SKM-1 (cell line): ENCODE results near the gene IFNL3.
"Not testable (repeated sequence)": the region's sequence is repeated elsewhere in the genome, so short reads cannot be mapped to it uniquely, and the experiment has no call there.

ENCODE experiments used
- DNase-seq: peaks from one replicate; lab custom pipeline; 2025; ENCODE audit not compliant: unreplicated experiment; lab: John Stamatoyannopoulos, UW

The IFNL3 gene

DNA sequence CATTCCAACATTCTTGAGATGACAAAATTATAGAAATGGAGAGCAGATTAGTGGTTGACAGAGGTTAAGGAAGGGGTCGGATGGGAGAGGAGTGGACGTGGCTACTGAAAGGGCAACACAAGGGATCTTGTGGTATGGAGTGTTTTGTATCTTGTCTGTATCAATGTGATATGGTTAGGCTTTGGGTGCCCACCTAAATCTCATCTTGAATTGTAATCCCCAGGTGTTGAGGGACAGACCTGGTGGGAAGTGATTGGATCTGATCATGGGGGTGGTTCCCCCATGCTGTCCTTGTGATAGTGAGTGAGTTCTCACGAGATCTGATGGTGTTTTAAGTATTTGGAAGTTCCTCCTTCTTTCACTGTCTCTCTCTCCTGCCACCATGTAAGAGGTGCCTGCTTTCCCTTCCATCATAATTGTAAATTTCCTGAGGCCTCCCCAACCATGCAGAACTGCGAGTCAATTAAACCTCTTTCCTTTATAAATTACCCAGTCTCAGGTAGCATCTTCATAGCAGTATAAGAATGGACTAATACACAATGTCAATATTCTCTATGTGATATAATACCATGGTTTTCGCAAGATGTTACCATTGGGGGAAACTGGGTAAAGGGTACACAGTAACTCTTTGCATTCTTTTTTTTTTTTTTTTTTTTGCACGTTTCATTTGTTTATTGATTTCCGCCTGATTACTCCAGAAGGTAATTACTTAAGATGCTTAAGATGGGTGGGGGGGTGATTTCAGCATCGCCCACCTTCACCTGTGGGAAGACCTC lies 8.8 kb upstream of the IFNL3 start:
- no peak for DNase-seq

DNA sequence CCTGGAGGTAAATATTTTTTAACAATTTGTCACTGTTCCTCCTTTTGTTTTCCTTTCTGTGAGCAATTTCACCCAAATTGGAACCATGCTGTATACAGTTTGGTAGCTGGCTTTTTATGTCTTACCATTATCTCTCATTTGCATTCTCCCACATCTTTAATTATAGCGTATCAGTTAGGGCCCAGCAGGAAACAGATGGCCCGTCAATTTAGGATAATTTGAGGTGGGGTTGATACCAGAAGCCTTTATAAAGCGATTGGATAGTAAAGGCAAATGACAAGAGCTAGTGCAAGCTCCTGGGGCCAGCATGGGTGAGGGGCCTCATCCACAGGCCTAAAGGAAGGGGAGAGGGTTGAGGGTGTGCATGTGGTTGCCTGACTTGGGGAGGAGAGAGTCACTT lies 7.7 kb upstream of the IFNL3 start:
- DNase-seq: no peak

DNA sequence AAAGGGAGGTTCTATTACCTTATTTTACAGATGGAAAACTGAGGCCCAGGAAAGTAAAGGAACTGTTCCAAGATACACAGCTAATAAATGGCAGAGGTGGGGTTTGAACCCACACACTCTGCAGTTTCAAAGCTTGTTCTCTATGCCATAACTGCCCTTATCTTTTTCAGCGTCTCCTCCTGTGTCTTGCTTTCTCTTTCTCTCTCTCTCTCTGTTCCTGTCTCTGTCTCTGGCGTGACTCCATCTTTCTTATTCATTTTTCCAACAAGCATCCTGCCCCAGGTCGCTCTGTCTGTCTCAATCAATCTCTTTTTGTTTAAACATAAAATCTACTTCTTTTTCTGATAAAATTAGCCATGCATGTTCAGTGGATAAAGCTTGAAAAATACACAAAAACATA lies 7.0 kb upstream of the IFNL3 start:
- no peak for DNase-seq

DNA sequence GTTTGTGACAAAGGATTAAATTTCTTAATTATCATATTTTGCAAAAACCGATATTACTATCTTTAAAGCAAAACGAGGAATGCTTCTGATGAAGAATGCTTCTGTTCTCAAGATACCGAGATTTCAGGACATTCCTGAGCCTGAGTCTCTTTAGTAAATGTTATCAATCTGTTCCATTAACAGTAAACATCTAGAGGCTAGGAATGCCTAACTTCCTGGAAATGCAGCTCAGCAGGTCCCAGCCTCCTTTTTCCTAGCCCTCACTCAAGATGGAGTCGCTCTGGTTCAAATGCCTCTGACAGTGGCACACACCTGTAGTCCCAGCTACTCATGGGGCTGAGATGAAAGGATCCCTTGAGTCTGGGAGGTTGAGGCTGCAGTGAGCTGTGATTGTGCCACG lies 6.3 kb upstream of the IFNL3 start:
- no peak for DNase-seq

- DNase-seq: no peak
Observed at GRCh38 chr19:39248806-39249205, 4.0 kb upstream of the IFNL3 start, which contains the start of gene IFNL4. Gene IFNL4 (minus strand): TSS chr19:39248856.

GRCh38 chr19:39247701-39248664 lies 3.2 kb upstream of the IFNL3 start:
- DNase-seq: no peak

GRCh38 chr19:39246951-39247669 lies 2.3 kb upstream of the IFNL3 start:
- no peak for DNase-seq

DNA sequence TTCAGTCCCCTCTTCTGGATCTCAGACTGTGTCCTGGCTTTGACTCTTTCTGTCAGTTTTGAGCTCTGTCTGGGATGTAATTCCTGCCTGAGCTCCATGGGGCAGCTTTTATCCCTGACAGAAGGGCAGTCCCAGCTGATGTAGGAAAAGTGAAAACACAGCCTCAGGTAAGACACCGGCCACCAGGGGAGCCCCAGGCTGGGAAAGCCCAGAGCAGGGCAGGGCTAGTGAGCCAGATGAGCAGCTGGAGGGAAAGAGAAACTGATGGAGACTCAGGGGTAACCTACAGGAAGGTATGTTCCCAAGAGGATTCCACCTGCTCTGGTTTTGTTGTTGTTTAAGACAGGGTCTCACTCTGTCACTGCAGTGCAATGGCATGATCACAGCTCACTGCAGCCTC lies 360 bp upstream of the IFNL3 start:
- not testable (repeated sequence) for DNase-seq

DNA sequence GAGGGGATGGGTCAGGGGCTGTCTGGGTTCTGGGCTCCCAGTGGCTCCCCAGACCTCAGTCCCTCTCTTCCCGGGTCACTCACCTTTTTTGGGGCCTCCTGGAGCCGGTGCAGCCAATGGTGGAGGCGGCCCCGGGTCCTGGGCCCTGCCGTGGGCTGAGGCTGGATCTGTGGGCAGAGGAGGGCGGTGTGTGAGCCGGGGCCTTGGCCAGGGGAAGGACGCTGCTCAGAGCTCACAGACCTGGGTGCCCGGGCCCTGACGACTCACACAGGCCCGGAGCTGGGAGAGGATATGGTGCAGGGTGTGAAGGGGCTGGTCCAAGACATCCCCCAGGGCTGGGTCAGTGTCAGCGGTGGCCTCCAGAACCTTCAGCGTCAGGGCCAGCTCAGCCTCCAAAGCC lies 1.1 kb downstream of the IFNL3 start:
- DNase-seq: not testable (repeated sequence)

DNA sequence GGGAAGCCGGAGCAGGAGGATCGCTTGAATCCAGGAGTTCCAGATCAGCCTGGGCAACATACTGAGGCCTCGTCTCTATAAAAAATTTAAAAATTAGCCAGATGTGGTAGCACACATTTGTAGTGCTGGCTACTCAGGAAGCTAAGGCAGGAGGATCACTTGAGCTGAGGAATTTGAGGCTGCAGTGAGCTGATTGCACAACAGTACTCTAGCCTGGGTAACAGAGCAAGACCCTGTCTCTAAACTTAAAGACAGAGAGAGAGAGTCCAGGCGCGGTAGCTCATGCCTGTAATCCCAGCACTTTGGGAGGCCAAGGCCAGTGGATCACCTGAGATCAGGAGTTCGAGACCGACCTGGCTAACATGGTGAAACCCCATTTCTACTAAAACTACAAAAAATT lies 4.4 kb downstream of the IFNL3 start:
- DNase-seq: no peak

DNA sequence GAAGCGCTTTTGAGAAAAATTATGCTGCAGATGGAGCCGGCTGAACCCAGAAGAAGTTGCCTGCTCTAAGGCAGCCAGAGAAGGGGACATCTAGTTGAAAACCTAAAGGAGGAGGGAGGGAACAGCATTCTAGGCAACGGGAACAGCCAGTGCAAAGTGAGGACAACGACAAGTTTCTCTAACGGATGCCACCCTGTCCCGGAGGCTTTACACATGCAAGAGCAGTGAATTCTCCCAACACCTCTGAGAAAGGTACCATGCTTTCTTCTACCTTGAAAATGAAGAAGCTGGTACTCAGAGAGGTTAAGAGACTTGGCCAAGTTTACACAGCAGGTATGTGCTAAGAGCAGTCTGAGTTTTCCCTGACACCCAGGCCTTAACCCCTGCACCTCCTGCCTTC lies 5.9 kb downstream of the IFNL3 start:
- no peak for DNase-seq

GRCh38 chr19:39238209-39238608 lies 6.6 kb downstream of the IFNL3 start:
- no peak for DNase-seq

DNA sequence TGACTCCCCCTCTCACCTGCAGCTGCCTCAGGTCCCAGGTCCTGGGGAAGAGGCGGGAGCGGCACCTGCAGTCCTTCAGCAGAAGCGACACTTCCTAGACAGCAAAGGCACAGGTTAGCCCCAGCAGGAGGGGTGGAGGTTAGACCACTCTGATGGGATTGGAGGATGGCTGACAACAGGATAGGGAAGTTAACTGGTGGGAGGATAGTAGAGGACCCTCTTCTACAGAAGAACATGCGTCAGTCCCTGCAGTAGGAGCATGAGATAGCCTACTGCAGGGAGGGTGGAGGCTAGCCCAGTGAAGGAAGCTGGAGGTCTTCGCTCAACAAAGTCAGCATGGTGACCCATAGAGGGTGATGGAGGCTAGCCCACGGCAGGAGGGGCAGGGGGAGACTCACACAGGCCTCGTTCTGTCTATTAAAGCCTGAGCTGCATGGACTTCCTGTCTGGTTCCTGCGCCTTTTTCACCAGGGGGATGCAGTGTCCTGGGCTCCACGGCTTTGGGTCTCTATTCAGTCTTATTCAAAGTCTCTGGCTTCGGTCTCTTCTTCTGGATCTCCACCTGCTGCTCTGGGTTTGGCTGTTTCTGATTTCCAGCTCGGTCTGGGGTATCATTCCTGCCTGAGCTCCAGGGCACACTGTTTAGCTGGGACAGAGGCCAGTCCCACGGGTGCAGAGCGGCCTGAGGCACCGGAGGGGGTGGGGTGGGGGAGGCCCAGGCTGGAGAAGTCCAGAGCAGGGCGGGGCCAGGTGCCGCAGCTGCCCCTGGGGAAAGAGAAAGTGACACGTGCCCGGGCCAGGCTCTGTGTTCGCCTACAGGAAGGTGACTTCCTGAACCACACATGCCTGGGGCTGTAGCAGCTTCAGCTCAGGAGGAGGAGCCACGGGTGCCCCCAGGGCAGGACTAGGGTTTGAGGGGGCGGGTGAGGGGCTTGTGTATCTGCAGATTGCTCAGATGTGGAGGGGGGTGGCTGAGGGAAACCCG lies 7.3 kb downstream of the IFNL3 start:
- no peak for DNase-seq

DNA sequence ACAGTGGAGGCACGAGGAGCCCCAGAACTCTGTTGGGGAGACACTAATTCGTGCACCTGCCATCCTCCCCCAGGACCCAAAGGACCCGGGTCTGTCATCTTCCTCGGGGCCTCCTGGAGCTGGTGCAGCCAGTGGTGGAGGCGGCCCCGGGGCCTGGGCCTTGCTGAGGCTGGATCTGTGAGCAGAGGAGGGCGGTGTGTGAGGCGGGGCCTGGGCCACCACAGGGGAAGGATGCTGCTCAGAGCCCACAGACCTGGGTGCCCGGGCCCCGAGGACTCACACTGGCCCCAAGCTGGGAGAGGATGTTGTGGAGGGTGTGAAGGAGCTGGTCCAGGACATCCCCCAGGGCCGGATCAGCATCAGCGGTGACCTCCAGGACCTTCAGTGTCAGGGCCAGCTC lies 8.3 kb downstream of the IFNL3 start:
- DNase-seq: no peak

GRCh38 chr19:39232708-39233107 lies 12.1 kb downstream of the IFNL3 start:
- DNase-seq: no peak

DNA sequence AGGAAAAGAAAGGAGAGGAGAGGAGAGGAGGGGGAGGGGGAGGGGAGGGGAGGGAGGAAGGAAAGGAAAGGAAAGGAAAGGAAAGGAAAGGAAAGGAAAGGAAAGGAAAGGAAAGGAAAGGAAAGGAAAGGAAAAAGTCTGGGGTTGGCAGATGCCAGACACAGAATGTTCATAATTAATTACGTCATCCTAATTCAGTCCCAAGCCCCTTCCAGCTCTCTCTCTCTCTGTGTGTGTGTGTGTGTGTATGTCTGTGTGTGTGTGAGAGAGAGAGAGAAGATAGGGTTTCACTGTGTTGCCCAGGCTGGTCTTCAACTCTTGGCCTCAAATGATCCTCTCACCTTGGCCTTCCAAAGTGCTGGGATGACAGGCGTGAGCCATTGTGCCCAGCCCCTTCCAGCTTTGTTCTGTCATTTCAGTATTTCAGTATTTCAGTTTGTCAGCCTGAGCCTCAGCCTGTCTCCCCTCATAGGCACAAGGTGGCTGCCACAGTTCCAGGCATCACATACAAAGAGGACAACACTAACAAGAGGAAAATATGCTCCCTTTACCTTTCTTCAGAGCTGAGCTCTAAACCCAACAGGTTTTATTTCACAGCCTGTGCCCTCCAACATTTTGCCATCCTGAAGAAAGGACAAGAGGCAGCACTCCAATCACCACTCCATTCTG lies 14.6 kb downstream of the IFNL3 start:
- DNase-seq: no peak

GRCh38 chr19:39224910-39225309 lies 19.9 kb downstream of the IFNL3 start:
- DNase-seq: no peak

DNA sequence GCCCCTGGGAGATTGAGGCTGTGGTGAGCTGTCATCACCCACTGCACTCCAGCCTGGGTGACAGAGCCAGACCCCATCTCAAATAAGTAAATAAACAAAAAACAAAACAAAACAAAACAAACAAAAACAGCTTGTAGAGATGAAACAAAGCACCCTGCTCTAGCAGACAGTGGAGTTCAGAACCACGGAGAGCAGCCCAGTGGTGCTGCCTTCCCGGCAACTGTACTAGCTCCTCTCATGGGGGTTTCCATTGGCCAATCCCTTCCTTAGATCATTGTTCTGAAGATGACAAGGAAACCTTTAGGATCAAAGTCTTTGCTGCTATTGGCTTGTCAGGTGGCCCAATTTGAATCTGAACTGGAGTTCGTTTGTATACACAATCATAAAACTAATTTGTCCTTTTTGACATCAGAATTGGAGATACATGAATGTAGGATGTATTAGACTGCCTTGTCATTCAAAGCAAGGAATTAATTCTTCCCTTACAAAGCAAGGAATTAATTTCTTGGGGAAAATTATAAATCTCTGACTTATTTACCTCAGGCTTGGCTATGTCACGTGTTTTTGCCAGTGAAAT lies 21.0 kb downstream of the IFNL3 start:
- no peak for DNase-seq

DNA sequence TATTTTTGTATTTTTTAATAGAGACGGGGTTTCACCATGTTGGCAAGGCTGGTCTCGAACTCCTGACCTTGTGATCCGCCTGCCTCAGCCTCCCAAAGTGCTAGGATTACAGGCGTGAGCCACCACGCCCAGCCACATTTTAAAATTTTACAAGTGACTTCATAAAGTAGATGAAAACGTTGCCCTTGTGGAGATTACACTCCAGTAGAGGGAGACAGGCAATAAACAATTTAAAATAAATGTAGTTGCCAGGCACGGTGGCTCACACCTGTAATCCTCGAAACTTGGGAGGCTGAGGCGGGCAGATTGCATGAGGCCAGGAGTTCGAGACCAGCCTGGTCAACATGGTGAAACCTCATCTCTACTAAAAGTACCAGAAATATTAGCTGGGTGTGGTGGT lies 25.7 kb downstream of the IFNL3 start:
- DNase-seq: not testable (repeated sequence)
